ENCODE measurements around the gene LDB3.

Gene LDB3

DNA sequence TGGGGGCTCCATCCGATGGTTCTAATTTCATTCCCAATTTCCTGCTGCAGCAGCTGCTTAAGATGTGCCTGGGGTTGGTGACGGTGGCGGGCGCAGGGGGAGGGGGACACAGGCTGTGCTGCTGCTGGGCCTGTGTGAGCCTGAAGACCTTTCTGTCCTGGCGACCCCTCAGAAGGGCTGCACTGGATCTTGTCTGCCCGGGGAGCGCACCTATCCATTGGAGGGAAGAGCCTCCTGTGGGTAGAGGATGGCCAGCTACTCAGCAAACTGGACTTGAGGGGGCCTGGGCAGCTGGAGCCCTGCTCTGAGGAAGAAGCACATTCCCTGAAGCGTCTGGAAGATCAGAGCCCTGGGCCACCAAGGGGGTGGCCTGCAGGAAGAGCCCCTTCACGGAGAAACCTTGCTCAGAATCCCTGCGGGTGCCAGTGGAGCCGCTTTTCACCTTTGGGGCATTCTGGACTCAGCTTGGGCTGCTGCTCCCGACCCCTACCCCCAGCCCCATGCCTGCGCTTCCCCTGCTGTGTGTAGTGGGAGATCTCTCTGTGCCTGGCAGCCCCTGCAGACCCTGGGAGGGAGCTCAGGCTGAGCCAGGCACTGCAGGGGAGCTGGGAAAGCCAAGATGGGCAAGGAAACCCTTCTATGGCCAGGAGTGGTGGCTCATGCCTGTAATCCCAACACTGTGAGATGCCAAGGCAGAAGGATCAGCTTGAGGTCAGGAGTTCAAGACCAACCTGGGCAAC lies 17.8 kb downstream of the LDB3 start:
- no peak for DNase-seq

DNA sequence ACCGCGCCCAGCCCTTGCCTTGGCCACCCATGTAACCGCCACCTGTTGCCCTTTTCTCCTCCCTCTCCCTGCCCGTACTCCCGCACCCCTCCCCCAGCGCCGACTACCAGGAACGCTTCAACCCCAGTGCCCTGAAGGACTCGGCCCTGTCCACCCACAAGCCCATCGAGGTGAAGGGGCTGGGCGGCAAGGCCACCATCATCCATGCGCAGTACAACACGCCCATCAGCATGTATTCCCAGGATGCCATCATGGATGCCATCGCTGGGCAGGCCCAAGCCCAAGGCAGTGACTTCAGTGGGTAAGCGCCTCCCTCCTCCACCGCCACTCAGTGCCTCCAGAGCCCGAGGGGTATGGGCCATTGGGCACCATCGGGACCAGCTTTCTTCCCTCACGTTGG lies 18.7 kb downstream of the LDB3 start:
- DNase-seq, result no peak

DNA sequence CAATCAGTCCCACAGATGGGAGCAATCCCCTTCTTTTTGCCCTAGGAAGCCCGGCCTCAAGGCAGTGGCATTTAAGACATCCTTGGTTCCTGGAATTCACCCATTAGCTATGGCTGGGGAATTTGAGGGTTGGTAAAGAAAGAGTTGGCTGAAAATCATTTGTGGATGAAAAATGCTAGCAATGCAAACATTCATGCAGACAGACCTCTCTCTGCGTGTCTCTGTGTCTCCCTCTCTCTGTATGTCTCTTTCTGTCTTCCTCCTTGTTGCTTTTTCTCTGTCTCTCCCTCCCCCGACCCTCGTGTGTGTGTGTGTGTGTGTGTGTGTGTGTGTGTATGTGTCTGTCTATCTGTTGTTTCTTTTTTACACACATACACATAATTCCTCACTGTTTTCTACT lies 19.4 kb downstream of the LDB3 start:
- DNase-seq, result no peak

DNA sequence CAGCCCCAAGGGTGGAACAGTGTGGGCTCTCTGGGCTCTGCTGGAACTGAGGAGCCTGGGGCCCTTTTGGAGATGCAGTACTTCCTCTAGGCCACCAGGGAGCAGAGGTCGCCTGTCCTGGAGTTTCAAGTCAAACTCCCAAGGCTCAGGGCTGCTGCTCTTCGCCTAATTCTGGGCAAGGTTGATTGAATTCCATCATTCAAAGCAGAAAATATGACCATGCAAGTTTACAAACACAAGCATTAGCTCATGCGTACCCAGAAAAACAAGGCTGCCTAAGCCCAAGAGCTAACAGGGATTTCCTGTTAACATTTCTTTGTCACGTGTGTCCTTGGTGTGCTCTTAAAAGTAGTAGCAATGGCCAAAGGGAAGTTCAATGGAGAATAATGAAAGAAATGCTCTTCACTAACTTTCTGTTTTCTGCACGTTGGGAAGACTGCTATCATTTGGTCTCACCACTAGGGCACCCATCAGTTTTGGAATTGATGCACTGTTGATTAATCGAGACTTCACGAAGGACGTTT lies 20.1 kb downstream of the LDB3 start:
- DNase-seq, result peak; percentile 4

DNA sequence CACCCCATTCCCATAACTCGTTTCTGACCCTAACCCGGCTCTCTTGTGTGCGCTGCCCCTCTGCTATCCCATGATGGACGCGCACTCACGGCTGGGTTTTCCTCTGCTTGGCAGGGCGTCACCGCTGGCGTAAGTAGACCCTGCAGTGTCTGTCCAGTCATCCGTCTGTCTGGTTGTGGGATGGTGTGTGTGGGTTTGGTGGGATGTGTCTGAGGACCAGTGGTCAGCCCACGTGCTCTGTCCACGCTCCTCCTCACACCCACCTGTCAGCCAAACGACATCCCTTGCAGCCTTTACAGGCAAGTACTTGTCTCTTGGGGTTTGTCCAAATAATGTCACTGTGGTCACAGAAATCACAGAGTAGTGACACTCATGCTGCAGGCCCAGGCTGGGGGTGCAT lies 20.8 kb downstream of the LDB3 start:
- DNase-seq, result no peak

DNA sequence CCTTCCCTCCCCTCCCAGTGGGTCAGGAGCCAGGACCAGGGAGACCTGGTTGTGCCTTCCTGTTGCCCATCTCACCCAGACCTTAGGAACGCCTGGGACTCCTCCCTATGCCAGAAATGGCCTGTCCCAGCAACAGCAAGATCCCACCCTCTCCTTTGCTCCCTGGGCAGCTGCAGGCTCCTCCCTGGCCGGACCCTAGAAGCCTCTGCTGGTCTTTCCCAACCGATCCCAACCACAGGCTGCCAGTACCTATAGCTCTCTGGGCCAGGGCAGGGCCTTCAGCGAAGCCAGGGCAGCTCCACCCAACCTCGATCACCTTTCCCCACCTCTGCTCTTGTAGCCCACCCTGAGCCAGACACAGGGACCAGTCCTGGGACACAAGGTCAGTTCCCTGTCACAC lies 21.9 kb downstream of the LDB3 start:
- no peak for DNase-seq

DNA sequence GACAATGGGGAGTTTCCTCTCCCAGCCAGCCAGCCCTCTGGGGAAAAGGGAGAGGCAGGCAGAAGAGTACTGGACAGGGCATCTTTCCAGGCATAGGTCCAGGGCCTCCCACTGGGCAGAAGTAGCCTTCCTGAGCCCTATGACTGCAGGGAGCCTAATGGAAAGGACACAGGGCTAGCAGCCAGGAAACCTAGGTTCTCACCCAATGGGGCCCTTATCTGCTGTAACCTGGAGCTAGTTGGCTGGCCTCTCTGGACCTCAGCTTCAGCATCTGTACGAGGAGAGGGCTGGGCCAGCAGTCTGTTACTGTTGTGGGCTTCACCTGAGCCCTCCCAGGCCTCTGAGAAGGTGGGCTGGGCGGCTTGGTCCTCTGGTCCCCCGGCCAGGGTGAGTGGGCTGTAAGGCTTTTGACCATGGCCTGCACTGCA lies 22.4 kb downstream of the LDB3 start:
- no peak for DNase-seq

DNA sequence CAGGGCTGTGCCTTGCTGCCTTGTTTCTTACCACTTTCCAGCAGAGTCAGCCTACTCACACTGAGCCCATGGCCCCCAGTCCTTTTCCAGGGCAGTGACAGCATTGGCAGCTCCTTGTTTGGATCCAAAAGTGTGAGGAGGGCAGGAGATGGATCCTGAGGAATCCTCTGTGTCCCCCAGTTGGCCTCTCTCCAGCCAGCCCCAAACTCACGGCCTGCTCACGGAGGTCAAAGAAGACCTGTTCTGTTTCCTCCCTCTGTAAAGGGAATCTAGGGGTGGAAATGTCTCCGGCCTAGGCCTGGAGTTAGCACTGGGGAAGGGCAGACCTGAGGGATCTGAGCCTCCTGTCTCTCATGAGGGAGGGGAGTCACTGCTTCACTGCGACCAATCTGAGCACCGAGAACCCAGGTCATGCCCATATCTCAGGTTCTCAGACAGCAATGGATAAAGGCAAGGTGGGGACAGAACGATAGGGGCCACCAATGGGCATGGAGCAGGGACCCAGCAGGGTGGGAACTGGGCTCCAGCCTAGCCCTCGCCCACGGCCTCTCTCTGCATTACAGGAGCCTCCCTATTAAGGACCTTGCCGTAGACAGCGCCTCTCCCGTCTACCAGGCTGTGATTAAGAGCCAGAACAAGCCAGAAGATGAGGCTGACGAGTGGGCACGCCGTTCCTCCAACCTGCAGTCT lies 23.2 kb downstream of the LDB3 start:
- no peak for DNase-seq

DNA sequence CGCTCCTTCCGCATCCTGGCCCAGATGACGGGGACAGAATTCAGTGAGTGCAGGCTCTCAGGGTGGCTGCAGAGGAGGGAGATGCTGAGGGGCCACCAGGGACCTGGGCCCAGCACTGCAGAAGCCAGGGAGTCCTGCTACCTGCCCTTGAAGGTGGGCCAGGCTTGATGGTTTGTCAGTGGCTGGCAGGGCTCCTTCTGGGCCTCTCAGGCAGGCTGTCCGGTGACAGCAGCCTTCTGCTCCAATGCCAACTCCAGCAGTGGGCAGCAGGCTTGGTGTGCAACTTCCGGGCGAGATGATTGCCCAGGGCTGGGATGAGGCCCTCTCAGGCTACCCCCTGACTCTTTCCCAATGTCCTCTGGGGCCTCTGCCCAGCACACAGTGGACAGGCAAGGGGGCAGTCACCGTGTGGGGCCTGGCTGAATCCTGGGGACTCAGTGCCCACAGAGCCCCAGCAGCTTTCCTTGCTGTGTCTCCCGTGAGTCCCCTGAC lies 23.8 kb downstream of the LDB3 start:
- DNase-seq, result no peak

DNA sequence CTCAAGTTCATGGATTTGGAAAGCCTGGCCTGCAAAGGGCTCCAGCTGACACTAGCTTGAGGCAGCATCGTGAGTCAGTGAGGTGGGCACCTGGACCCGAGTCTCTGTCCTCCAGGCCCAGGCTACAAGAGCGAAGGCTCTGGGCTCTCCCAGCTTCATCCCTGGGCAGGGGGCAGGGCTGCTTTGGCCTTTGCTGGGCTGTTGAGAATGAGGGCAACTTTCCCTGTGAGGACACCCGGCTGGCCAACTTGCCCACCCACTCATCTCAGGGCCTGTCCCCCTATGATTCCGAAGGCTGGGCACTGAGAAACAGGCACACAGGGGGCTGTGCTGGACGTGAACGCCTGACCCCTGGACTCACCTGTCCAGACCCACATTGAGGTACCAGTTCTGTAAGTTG lies 24.4 kb downstream of the LDB3 start:
- no peak for DNase-seq

DNA sequence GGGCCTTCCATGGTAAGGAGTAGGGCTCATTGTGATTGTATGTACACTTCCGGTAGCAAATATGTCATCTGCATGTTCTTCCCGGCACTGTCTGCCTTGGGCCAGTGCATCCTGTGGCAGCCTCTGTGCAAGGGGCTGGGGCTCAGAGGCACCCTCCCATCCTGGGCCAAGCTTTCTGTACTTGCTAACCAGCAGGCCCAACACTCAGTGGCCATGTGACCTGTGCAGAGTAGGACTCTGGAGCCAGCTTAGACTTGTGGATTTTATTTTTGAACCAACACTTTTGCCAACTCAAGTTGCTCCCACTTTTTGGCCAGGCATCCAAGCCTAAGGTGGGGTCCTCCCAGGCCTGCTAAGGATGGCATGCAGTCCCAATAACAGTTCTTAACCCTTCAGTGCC lies 25.0 kb downstream of the LDB3 start:
- DNase-seq, result no peak

DNA sequence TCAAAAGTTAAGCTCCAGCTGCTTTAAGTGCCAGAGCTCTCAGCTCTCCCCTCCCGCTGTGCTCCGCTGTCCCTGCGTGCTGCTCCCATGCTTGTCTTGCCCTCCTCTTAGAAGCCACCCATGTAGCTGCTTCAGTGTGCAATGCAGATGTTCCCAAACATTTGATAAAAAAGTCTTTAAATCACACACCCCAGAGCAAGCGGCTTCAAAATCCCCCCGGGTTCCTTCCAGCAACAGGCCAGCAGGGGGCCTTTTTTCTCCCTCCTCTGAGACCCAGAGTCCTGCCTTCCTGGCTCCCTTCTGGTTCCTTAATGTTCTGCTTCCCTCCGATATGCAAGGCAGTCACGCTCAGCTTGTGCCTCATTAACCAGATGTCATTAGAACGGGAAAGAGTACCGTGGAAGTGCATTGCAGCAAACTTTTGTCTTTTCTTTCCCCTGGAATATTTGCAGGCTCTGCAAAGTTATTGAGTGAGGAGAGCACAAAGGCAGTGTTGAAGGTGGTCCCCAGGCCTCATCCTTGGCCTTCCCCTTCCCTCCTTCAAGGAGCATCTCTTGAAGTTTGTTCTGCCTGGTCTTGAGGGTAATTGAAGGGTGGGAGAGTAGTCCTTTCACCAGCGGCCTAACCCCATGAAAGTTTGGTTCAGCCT lies 25.5 kb downstream of the LDB3 start:
- DNase-seq, result no peak

DNA sequence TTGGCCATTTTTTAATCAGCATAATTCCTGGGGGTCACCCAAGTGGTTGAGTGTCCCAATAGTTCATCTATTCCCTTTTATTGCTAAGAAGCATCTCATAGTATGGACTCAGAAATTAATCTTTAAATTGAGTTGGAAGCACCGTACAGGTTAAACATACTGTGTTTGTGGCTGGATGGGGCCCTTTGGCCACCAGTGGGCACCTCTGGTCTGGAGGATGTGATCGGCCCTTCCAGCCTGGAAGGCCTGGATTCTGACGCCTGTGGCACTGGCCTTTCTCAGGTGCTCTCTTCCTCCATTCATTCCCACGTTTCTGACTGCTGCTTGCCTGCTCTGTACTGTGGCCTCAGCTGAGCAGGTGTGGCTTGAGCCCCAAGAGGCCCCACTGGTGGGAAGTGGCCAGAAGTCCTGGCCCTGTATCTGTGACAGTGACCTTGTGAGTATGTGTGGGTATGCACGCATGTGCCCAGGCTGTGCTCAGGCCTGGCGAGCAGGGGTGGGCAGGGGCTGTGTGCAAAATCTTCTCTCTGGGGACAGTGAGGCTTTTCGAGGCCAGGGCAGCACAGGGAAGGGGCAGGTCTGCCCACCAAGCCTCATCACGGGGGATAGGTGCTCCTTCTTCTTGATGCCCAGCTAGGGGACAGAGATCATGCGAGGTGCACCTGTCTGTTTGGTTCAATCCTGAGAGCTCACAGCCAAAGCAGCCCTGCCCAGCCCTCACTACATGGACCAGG lies 30.1 kb downstream of the LDB3 start:
- DNase-seq, result no peak

DNA sequence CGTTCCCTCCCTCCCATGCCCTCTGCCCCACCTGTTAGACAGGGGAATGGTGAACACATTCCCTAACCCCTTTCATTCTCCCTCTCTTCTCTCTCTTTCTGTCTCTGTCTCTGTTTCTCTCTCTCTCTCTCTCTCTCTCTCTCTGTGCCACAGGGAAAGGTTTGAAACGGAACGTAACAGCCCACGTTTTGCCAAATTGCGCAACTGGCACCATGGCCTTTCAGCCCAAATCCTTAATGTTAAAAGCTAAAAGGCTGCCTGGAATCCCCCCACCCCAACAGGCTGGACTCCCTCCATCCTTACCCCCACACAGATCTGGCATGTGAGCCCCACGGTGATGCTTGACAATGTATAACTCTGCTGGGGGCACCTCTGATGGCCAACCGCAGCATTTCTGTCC lies 30.8 kb downstream of the LDB3 start:
- DNase-seq, result no peak

DNA sequence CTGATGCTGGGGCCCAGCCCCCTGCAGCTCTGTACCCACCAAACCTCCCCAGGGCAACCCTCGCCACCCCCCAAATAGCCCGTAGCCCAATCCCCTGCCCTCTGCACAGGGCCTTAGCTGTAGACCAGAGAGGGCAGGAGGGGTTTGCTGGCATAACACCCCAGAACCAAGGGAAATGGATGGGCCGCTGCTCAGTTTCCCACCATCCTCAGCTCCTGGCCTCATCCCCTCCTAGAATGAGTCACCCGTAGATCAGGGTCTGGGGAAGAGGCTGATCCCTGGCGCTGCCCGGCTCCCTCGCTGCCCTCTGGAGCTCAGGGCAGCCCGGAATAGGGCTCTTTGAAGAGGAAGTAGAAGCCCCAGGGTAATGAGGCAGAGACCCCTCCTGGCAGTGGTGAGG lies 31.2 kb downstream of the LDB3 start:
- DNase-seq, result no peak

DNA sequence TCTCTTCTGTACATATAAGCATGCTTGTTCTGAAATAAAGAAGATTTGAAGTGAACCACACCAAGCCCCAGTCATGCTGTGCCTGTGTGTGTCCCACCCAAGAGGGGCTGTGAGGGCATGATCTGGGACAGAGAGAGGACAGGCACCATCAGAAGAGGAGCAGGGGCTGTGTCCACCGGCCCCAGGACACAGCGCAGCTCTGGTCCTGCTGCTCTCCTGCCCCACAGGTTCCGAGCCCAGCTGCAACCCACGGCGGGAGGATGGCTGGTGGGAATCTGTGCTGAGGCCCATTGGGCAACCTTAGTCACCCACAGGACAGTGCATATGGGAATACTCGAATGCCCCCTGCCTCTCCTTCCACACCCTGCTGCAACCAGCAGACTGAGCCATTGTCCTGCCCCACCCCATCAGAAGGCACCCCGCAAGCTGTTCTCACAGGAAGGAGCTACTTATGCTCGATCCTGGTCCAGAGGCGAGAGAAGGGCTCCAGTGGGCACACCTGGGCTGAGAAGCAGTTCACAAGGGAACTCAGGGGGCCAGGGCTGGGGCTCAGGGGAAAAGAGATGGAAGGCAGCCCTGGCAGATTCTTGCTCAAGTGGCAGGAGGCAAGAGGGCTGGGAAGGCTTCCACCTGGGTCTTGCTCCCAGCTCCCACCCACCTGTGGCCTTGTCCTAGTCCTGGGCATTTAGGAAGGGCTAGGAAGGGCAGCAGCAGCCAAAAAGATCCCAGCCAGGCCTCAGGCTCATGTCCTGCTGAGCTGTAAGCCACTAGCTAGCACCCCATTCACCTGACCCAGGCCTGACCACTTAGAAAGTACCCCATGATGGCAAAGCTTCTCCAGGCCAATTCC lies 31.9 kb downstream of the LDB3 start:
- no peak for DNase-seq

DNA sequence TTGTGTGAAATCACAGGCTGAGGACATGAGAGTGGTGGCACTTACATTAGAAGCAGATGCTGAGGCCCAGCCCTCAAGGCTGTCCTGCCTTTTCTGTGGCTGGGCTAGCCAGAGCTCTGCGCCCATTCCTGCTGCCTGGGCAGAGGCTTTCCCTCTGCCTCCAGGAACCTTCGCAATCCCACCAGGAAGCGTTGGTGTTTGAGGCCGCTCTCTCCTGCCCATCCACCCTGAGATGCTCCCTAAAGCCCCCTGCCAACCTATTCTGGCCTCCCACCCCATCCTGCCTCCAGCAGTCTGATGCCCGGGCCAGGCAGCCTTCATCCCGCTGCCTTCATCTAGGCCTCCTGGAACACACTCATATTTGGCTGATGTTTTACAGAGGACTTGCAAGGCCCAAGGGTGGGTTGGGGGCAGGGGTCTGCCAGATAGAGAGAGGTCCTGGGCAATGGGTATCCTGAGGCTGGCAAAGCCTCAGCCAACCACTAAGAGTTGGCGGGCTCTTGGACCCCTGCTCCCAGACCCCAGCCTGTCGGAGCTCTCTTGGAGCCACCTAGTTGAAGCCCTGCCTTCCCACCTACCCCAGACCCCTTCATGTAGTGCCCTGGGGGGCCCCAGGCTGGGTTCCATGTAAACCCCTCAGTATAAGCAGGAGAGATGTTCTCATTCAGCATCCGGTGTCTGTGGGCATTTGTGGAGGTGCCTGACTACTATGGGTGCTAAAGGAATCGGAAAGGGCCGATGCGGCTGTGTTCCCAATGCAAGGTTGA lies 32.7 kb downstream of the LDB3 start:
- DNase-seq, result no peak

DNA sequence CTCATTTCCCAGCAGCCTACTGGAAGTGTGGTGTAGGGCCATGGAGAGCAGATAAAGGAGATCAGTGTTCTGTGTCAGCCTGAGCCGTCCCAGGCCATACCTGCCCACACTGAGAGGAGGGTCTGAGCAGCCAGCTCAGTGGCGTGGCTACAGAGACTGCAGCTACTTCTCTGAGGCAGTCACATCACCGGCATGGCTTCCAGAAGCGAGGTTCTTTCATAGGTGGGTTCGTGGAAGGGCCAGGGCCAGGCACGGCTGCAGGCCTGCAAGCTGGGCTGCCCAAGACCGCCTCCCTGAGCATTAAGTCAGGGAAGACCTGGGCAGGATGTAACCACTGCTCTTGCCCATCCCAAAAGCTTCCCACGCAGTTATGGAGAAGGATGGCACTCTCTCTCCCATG lies 34.9 kb downstream of the LDB3 start:
- no peak for DNase-seq

DNA sequence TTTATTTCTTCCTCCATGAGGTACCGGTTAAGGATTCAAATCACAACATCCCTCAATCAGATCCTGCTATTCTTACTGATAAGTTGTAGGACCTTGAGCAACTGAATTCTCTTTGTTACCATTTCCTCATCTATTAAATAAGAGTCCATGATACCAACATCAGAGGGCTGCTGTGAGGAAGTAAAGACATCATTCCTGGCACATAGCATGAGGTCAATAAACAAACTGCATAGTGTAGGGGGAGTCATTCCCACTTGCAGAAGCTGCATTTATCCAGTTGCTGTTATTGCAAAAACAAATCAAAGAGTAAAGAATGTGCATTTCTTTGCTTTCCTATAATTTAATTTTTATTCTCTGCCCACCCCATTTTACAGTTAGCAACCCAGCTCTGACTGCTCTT lies 36.8 kb downstream of the LDB3 start:
- no peak for DNase-seq

DNA sequence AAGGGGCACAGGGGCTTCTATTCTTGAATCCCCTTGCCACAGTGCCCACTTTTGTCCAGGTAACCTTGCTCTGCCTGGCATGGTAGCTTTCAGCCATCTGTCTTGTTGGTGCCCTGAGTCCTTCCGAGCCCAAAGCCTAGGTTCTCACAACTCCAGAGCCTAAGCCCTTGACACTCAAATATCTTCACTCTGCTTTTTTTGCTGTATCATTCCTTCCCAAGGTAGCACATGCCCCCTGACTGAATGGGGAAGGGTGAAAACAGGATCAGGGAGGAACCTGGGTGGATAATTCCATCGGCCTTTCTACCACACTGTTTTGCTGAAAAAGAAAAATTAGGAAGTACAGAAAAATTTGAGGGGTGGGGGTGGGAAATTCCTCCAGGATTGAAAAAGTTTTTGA lies 37.6 kb downstream of the LDB3 start:
- no peak for DNase-seq

DNA sequence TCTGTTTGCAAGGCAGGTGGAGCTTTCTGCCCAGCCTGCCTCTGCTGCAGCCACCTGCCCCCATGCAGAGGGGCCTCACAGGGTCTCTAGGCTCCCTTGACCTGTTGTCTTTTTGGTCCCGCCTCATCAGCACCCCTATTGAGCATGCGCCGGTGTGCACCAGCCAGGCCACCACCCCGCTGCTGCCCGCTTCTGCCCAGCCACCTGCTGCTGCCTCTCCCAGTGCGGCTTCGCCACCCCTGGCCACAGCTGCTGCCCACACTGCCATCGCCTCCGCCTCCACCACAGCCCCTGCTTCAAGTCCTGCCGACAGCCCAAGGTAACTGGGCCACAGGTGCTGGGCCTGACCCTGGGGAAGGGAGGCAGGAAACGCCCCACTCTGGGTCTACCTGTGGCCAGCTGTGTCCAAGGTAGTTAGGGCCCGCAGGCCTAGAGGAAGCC lies 38.1 kb downstream of the LDB3 start:
- DNase-seq, result no peak
